ENCODE measurements around the gene DBN1. TPM values are rescaled to one million over a fixed set of nuclear protein-coding genes. Genes with fewer than 3 reads are reported as not detected.

The DBN1 gene
- total and polyA plus RNA-seq, 2 donors, result 53.9 to 96.5 TPM

DNA sequence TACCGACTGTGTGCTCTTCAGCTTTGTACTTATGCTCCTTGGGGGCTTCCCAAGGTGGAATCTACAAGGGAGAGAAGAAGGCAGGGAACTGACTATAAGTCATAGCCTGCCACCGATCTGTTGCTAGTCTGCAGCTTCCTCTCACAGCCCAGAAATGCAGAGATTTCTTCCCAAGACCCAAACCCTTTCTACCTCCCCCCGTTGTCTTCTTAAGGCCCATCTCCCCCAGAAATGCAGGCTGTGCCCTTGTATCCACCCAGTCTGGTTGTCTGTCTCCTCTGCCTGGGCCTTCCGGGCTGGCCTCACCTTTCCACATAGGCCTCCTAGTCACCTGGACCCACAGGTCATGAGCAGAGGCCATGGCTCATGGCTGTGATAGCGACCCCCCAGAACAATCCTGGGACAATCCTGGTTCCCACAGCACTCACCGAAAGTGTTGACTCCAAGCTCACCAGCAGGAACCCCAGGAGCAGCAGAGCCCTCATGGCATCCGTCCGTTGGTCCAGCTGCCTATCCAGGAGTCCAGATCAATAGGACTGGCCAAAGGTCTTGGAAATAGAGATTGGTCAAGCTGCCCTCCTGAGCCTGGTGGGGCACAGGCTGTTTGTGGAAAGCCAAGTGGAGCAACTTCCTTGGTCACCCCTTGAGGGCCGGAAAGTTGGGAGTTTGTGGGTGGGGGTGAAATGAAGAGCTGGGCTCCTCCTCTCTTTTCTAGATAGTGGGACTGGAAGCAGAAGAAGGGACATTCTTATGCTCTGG, 64.2 kb downstream of the DBN1 start, which contains the start of gene F12:
TSS of gene F12 (minus strand) at position 522 of the 759 bp plus-strand sequence. CDS start at position 485, 37 bp downstream.
- WGBS, result 91% methylated on average over 9 of the region's 9 CpGs
- Histone ChIP-seq H3K27ac (ENCODE audit: low read depth) (no peak within 1 kb of the TSS), H3K4me1 (ENCODE audit: insufficient read depth) (no peaks in the 10 kb centered on the region), H3K36me3 (ENCODE audit: insufficient read depth) (no peaks in the 10 kb centered on the region), H3K4me3 (ENCODE audit: low read depth, low read length) (no peak within 1 kb of the TSS)
- DNase-seq (ENCODE audit: extremely low spot score), result no peak

Other genes starting within 250 kb of the DBN1 start
- gene RAB24, start 169.9 kb downstream of the DBN1 start, total RNA-seq, result 9.7 TPM
- 50.6 TPM for gene RAB24, start 169.9 kb downstream of the DBN1 start, polyA plus RNA-seq
- 40.8 TPM for gene PRELID1, start 169.8 kb downstream of the DBN1 start, total RNA-seq
- 122 TPM for gene PRELID1, start 169.8 kb downstream of the DBN1 start, polyA plus RNA-seq
- 11.3 TPM for gene MXD3, start 161.7 kb downstream of the DBN1 start, total RNA-seq
- gene MXD3, start 161.7 kb downstream of the DBN1 start, polyA plus RNA-seq, result 4.0 TPM
- 101 TPM for gene LMAN2, start 122.0 kb downstream of the DBN1 start, total RNA-seq
- 209 TPM for gene LMAN2, start 122.0 kb downstream of the DBN1 start, polyA plus RNA-seq
- gene RGS14, start 115.7 kb downstream of the DBN1 start, total RNA-seq, result 4.7 TPM
- 16.4 TPM for gene RGS14, start 115.7 kb downstream of the DBN1 start, polyA plus RNA-seq
- gene SLC34A1, start 89.2 kb downstream of the DBN1 start, total RNA-seq, result not detected
- gene SLC34A1, start 89.2 kb downstream of the DBN1 start, polyA plus RNA-seq, result 0.04 TPM
- gene PFN3, start 73.0 kb downstream of the DBN1 start, total RNA-seq, result not detected
- not detected for gene PFN3, start 73.0 kb downstream of the DBN1 start, polyA plus RNA-seq
- not detected for gene F12, start 64.1 kb downstream of the DBN1 start, total RNA-seq
- gene F12, start 64.1 kb downstream of the DBN1 start, polyA plus RNA-seq, result 1.1 TPM
- 13.4 TPM for gene GRK6, start 47.0 kb downstream of the DBN1 start, total RNA-seq
- 27.7 TPM for gene GRK6, start 47.0 kb downstream of the DBN1 start, polyA plus RNA-seq
- gene PRR7, start 26.8 kb downstream of the DBN1 start, total RNA-seq, result 0.58 TPM
- 2.4 TPM for gene PRR7, start 26.8 kb downstream of the DBN1 start, polyA plus RNA-seq
- gene PDLIM7, start 24.0 kb upstream of the DBN1 start, total RNA-seq, result 102 TPM
- gene PDLIM7, start 24.0 kb upstream of the DBN1 start, polyA plus RNA-seq, result 728 TPM
- 2.9 TPM for gene DOK3, start 36.2 kb upstream of the DBN1 start, total RNA-seq
- 8.5 TPM for gene DOK3, start 36.2 kb upstream of the DBN1 start, polyA plus RNA-seq
- gene DDX41, start 43.3 kb upstream of the DBN1 start, total RNA-seq, result 27.4 TPM
- gene DDX41, start 43.3 kb upstream of the DBN1 start, polyA plus RNA-seq, result 65.6 TPM
- gene FAM193B, start 80.9 kb upstream of the DBN1 start, total RNA-seq, result 22.8 TPM
- 66.7 TPM for gene FAM193B, start 80.9 kb upstream of the DBN1 start, polyA plus RNA-seq
- gene TMED9, start 118.6 kb upstream of the DBN1 start, total RNA-seq, result 50.9 TPM
- gene TMED9, start 118.6 kb upstream of the DBN1 start, polyA plus RNA-seq, result 136 TPM
- gene B4GALT7, start 126.5 kb upstream of the DBN1 start, total RNA-seq, result 14.3 TPM
- gene B4GALT7, start 126.5 kb upstream of the DBN1 start, polyA plus RNA-seq, result 29.4 TPM